ENCODE measurements around the gene ESPN.

ESPN gene

DNA sequence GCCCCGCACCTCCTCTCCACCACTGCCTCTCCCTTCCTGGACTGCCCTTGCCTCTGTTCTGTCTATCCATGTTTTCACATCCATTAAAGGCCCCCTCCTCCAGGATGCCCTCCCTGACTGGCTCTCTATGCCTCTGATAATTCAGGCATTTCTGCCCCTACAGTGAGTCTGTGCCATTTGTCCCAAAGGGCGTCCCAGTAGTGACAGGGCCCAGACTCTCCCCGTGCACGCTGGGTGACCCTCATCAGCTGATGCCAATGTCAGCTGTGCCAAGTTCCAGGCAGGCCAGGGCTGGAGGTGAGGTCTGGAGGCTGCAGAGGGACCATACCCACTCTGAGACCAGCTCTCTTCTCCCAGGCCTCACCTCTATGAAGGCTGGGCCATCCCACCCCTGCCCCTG lies 70.1 kb downstream of the ESPN start:
- no peak overlapping the region for H3K14ac ChIP-seq (ENCODE audit: low read length)
- H4K8ac ChIP-seq (ENCODE audit: low read depth, low read length) = no peak overlapping the region
- no peak overlapping the region for H2AFZ ChIP-seq (ENCODE audit: insufficient read depth, low read length, poor library complexity)
- no peak overlapping the region for H3K4me2 ChIP-seq (ENCODE audit: low read length)
- H4K12ac ChIP-seq (ENCODE audit: low read depth, low read length) = no peak overlapping the region
- H3K18ac ChIP-seq (ENCODE audit: low read length) = no peak overlapping the region
- no peak overlapping the region for H2AK5ac ChIP-seq (ENCODE audit: low read length)
- no peak overlapping the region for H2BK120ac ChIP-seq (ENCODE audit: insufficient read depth, low read length, poor library complexity)
- peaks cover 18% of the 10 kb centered on the region for H3K79me2 ChIP-seq (ENCODE audit: control insufficient read depth, insufficient read depth, low read length, poor library complexity)
- H2BK5ac ChIP-seq (ENCODE audit: low read depth, low read length, poor library complexity) = no peak overlapping the region
- DNase-seq = no peak
- H3K4me1 ChIP-seq (ENCODE audit: control insufficient read depth in 1 of 2, insufficient read depth in 2 of 2, low read length in 2 of 2) = peaks cover 30 to 39% of the 10 kb centered on the region in 2 experiments
- no peak overlapping the region for H3K23ac ChIP-seq (ENCODE audit: low read length)
- H3K27me3 ChIP-seq (ENCODE audit: insufficient read depth, low read length) = no peaks in the 10 kb centered on the region
- no peak overlapping the region for H3K27ac ChIP-seq (ENCODE audit: low read depth, low read length)
- H4K91ac ChIP-seq (ENCODE audit: low read depth, low read length) = no peak overlapping the region
- no peak overlapping the region for H2BK12ac ChIP-seq (ENCODE audit: low read length)
- H3K4ac ChIP-seq (ENCODE audit: low read depth, low read length) = no peak overlapping the region
- H3K9ac ChIP-seq (ENCODE audit: low read length) = no peak overlapping the region
- no peak overlapping the region for H3K4me3 ChIP-seq (ENCODE audit: low read depth, low read length)
- WGBS (ENCODE audit: extremely low coverage, insufficient coverage, insufficient read length) = no CpG with 5 or more reads among the region's 4 CpGs
- peaks cover 2% of the 10 kb centered on the region for H3K9me3 ChIP-seq (ENCODE audit: insufficient read depth, low read depth, low read length)
- H3K79me1 ChIP-seq (ENCODE audit: low read length) = peaks cover 31% of the 10 kb centered on the region
- H3K36me3 ChIP-seq (ENCODE audit: control insufficient read depth in 1 of 2, insufficient read depth in 2 of 2, low read length in 2 of 2) = peaks cover 5 to 10% of the 10 kb centered on the region in 2 experiments

DNA sequence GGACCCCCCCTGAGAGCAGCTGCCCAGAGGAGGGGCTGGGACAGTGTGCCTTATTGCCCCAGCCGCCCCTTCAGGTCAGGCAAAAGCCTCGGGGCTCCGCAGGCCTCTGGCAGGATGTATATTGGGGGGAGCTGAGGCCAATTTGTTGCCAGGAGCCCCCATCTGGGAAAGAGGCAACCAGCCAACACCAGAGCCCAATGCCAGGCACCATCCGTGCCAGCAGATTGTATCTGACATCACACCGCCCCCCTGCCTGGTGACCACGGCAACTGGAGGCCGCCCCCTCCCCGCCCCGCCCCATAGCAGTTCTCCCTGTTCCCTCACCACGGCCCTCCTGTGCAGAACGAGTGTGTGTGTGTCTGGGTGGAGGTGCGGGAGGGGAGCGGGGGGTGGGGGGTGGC lies 70.5 kb downstream of the ESPN start:
- H3K4me2 ChIP-seq (ENCODE audit: low read length) = no peak overlapping the region
- H3K79me1 ChIP-seq (ENCODE audit: low read length) = peaks cover 28% of the 10 kb centered on the region
- H3K18ac ChIP-seq (ENCODE audit: low read length) = no peak overlapping the region
- no peak overlapping the region for H3K27ac ChIP-seq (ENCODE audit: low read depth, low read length)
- no peaks in the 10 kb centered on the region for H3K27me3 ChIP-seq (ENCODE audit: insufficient read depth, low read length)
- H3K4me1 ChIP-seq (ENCODE audit: control insufficient read depth in 1 of 2, insufficient read depth in 2 of 2, low read length in 2 of 2) = peaks cover 29 to 39% of the 10 kb centered on the region in 2 experiments
- no peak overlapping the region for H2AK5ac ChIP-seq (ENCODE audit: low read length)
- H3K9me3 ChIP-seq (ENCODE audit: insufficient read depth, low read depth, low read length) = peaks cover 2% of the 10 kb centered on the region
- H3K4me3 ChIP-seq (ENCODE audit: low read depth, low read length) = no peak overlapping the region
- no peak overlapping the region for H3K9ac ChIP-seq (ENCODE audit: low read length)
- H2BK12ac ChIP-seq (ENCODE audit: low read length) = no peak overlapping the region
- H2BK120ac ChIP-seq (ENCODE audit: insufficient read depth, low read length, poor library complexity) = no peak overlapping the region
- H2AFZ ChIP-seq (ENCODE audit: insufficient read depth, low read length, poor library complexity) = no peak overlapping the region
- peaks cover 17% of the 10 kb centered on the region for H3K79me2 ChIP-seq (ENCODE audit: control insufficient read depth, insufficient read depth, low read length, poor library complexity)
- no peak overlapping the region for H4K91ac ChIP-seq (ENCODE audit: low read depth, low read length)
- no peak overlapping the region for H3K23ac ChIP-seq (ENCODE audit: low read length)
- H4K12ac ChIP-seq (ENCODE audit: low read depth, low read length) = no peak overlapping the region
- peaks cover 5 to 10% of the 10 kb centered on the region in 2 experiments for H3K36me3 ChIP-seq (ENCODE audit: control insufficient read depth in 1 of 2, insufficient read depth in 2 of 2, low read length in 2 of 2)
- H2BK5ac ChIP-seq (ENCODE audit: low read depth, low read length, poor library complexity) = no peak overlapping the region
- WGBS (ENCODE audit: extremely low coverage, insufficient coverage, insufficient read length) = no CpG with 5 or more reads among the region's 13 CpGs
- no peak overlapping the region for H3K14ac ChIP-seq (ENCODE audit: low read length)
- no peak overlapping the region for H4K8ac ChIP-seq (ENCODE audit: low read depth, low read length)
- DNase-seq = no peak
- no peak overlapping the region for H3K4ac ChIP-seq (ENCODE audit: low read depth, low read length)

DNA sequence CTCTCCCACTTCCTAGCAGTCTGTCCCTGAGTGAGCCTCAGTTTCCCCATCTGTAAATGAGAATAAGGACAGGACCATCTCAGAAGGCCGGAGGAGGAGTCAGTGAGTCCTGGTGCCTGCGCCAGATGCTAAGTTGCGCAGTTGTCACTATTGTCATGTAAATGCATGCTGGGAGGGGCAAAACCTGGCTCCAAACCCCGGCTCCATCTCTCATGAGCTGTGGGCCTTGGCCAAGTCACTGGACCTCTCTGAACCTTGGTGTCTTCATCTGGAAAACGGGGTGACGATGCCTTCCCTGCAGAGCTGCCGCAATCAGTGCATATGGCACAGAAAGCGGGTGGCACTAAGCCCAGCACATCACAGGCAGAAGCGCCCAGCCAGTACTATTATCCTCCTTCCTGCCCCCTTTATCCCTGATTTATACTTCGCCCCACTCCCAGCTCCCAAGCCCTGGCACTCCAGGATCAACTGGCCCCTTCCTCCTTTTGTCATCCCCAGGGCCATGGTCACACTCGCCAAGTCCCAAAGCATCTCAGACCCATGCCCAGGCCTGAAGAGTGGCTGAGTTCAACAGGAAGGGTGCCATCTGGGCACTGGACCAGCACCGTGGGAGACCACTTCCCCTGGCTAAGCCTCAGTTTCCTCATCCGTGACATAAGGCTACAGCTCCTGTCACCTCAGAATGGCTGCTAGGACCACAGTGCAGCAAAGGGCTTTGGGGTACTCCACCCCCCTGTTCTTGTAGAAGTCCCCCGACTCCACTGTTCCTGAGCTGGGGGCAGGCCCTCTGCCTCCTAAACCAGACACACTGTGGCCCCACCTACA lies 71.2 kb downstream of the ESPN start:
- Histone ChIP-seq H4K8ac (ENCODE audit: low read depth, low read length) (no peak overlapping the region), H3K23ac (ENCODE audit: low read length) (no peak overlapping the region), H3K27me3 (ENCODE audit: insufficient read depth, low read length) (no peaks in the 10 kb centered on the region), H2BK5ac (ENCODE audit: low read depth, low read length, poor library complexity) (no peak overlapping the region), H3K14ac (ENCODE audit: low read length) (no peak overlapping the region), H2BK12ac (ENCODE audit: low read length) (no peak overlapping the region), H3K79me1 (ENCODE audit: low read length) (peaks cover 24% of the 10 kb centered on the region), H3K4ac (ENCODE audit: low read depth, low read length) (no peak overlapping the region), H3K9ac (ENCODE audit: low read length) (peak overlapping the region; percentile 36), H3K36me3 (ENCODE audit: control insufficient read depth in 1 of 2, insufficient read depth in 2 of 2, low read length in 2 of 2) (peaks cover 5 to 10% of the 10 kb centered on the region in 2 experiments), H2AFZ (ENCODE audit: insufficient read depth, low read length, poor library complexity) (no peak overlapping the region), H3K4me1 (ENCODE audit: control insufficient read depth in 1 of 2, insufficient read depth in 2 of 2, low read length in 2 of 2) (peaks cover 34 to 42% of the 10 kb centered on the region in 2 experiments), H3K4me2 (ENCODE audit: low read length) (peak overlapping the region; percentile 93), H3K4me3 (ENCODE audit: low read depth, low read length) (peak overlapping the region; percentile 55), H3K18ac (ENCODE audit: low read length) (peak overlapping the region; percentile 17), H2AK5ac (ENCODE audit: low read length) (no peak overlapping the region), H4K12ac (ENCODE audit: low read depth, low read length) (no peak overlapping the region), H3K79me2 (ENCODE audit: control insufficient read depth, insufficient read depth, low read length, poor library complexity) (peaks cover 13% of the 10 kb centered on the region), H3K9me3 (ENCODE audit: insufficient read depth, low read depth, low read length) (peaks cover 2% of the 10 kb centered on the region), H4K91ac (ENCODE audit: low read depth, low read length) (no peak overlapping the region), H3K27ac (ENCODE audit: low read depth, low read length) (no peak overlapping the region), H2BK120ac (ENCODE audit: insufficient read depth, low read length, poor library complexity) (no peak overlapping the region)
- no CpG with 5 or more reads among the region's 14 CpGs for WGBS (ENCODE audit: extremely low coverage, insufficient coverage, insufficient read length)
- no peak for DNase-seq

DNA sequence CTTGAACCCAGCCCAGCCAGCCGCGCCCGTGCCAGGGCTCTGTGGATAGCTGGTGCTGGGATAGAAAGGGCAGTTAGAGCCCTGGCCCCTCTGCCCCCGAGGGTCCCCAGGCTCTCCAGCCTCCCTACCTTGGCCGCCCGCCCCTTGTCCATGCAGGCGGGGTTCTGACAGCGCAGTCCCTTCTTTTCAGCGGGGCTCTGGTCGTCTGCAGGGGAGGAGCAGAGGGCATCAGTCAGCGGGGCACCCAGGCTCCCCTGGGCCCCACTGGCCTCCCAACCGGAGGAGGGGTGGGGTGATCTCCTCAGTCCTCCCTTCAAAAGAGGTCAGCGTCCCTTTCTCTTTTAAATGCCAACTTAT lies 71.8 kb downstream of the ESPN start:
- Histone ChIP-seq H3K79me2 (ENCODE audit: control insufficient read depth, insufficient read depth, low read length, poor library complexity) (peaks cover 9% of the 10 kb centered on the region), H3K18ac (ENCODE audit: low read length) (peak overlapping the region; percentile 5), H2BK120ac (ENCODE audit: insufficient read depth, low read length, poor library complexity) (peak overlapping the region; percentile 6), H3K4me1 (ENCODE audit: control insufficient read depth in 1 of 2, insufficient read depth in 2 of 2, low read length in 2 of 2) (peaks cover 30 to 39% of the 10 kb centered on the region in 2 experiments), H2AK5ac (ENCODE audit: low read length) (no peak overlapping the region), H4K8ac (ENCODE audit: low read depth, low read length) (no peak overlapping the region), H2BK12ac (ENCODE audit: low read length) (no peak overlapping the region), H2BK5ac (ENCODE audit: low read depth, low read length, poor library complexity) (no peak overlapping the region), H3K23ac (ENCODE audit: low read length) (no peak overlapping the region), H3K79me1 (ENCODE audit: low read length) (peaks cover 19% of the 10 kb centered on the region), H4K91ac (ENCODE audit: low read depth, low read length) (peak overlapping the region; percentile 2), H2AFZ (ENCODE audit: insufficient read depth, low read length, poor library complexity) (no peak overlapping the region), H3K14ac (ENCODE audit: low read length) (peak overlapping the region; percentile 16), H3K9ac (ENCODE audit: low read length) (peak overlapping the region; percentile 36), H3K4ac (ENCODE audit: low read depth, low read length) (no peak overlapping the region), H3K27me3 (ENCODE audit: insufficient read depth, low read length) (no peaks in the 10 kb centered on the region), H3K4me2 (ENCODE audit: low read length) (peak overlapping the region; percentile 93), H3K27ac (ENCODE audit: low read depth, low read length) (no peak overlapping the region), H3K36me3 (ENCODE audit: control insufficient read depth in 1 of 2, insufficient read depth in 2 of 2, low read length in 2 of 2) (peaks cover 5 to 10% of the 10 kb centered on the region in 2 experiments), H4K12ac (ENCODE audit: low read depth, low read length) (peak overlapping the region; percentile 9), H3K4me3 (ENCODE audit: low read depth, low read length) (peak overlapping the region; percentile 55), H3K9me3 (ENCODE audit: insufficient read depth, low read depth, low read length) (peaks cover 2% of the 10 kb centered on the region)
- DNase-seq = no peak
- no CpG with 5 or more reads among the region's 13 CpGs for WGBS (ENCODE audit: extremely low coverage, insufficient coverage, insufficient read length)
